ENCODE measurements around the gene RHBDL3.
"Not testable (repeated sequence)": the region's sequence is repeated elsewhere in the genome, so short reads cannot be mapped to it uniquely, and the experiment has no call there.

RHBDL3 gene

DNA sequence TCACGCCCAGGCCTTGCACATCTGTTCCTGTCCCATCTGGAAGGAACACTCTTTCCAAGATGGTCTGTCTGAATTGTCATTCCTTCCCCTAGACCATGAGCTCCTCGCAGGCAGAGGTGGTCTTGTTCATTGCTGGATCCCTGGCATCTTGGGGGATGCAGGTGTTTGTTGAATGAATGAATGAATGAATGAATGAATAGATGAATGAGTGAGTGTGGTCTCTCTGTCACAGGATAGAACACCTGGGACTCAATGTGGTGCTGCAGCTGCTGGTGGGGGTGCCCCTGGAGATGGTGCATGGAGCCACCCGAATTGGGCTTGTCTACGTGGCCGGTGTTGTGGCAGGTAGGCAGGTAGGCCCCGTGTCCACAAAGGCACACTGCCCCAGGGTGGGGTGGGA, 32.2 kb downstream of the RHBDL3 start:
- DNase-seq, result no peak

DNA sequence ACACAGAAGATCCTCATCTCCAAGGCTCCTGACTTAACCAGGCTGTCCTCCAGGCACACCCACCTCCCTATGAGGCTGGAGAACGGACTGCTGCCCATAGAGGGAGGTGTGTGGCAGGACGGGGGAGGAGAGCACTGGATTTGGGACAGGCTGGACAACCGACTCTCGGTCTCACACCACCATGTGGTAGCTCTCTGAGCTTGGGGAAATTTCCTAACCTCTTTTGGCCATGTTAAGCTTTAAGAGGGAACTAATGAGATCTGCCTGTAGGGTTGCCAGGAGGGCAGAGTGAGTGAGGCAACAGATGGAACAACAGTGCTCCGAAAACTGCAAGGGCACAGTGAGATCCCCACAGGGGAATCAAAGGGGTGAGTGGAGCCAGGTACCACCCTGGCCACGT, 32.7 kb downstream of the RHBDL3 start:
- DNase-seq, result no peak

- DNase-seq, result no peak
These were observed 33.3 kb downstream of the RHBDL3 start for GRCh38 chr17:32298721-32299579.

DNA sequence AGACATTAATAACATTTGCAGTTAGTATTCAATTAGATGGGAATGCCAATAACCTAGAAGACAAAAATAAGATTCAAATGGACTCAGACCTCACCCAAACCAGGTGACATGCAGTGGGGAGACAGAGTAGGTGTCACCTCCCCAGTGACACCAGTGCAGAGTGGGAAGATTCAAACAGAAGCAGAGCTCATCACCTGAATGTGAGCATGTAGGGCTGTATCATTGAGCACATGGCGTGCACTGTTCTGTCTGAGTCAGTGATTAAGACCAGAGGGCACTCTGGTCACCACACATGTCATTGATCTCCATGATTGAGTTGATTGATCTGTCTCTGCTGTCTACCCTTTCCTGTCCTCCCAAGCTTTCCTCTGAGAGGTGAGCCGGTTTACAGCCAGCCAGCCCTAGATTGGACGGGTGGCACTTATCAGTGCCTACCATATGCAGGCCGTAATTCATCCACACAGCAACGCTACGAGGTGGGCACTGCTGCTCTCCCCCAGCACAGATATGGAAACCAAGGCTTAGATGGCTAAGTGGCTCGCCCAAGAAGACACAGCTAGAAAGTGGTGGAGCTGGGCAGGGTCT, 34.0 kb downstream of the RHBDL3 start:
- DNase-seq, result no peak

DNA sequence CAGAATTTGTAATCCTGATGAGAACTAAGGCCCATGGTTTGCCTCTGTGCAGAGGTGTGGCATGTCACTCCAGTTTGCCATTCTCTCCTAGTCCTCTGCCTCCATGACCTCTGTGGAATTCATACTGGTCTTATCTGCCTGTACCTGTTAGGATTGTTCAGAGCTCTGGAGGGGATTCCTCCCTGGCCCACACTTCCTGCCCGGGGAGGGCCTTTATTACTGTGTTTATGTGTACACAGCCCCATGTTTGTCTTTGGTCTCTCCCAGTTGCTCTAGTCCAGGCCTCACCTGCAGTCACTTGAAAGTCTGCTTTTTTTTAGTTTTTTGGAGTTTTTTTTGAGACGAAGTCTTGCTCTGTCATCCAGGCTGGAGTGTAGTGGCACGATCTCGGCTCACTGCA, 36.4 kb downstream of the RHBDL3 start:
- DNase-seq, result no peak

GRCh38 chr17:32302860-32303649, 37.4 kb downstream of the RHBDL3 start:
- no peak for DNase-seq

- no peak for DNase-seq
These were observed 38.2 kb downstream of the RHBDL3 start for GRCh38 chr17:32303781-32304288.

GRCh38 chr17:32305049-32305448, 39.4 kb downstream of the RHBDL3 start:
- DNase-seq, result no peak

DNA sequence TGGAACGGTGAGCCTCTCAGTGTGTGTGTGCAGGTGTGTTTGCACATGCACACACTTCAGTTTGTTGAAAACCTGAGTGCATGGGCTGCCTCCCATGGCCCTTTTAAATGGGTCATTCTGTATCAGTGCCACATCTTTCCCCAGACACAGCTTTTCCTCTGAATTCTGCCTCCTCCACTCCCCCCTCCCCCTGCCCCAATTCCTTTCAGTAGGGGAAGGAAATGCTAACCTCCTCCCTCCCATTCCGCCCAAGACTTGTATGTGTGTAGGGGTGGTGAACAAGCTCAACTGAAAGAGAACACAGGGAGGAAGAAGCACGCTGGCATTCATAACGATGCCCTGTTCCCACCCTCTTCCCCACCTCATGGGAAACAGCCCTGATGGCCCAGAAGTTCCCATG, 42.0 kb downstream of the RHBDL3 start:
- DNase-seq, result no peak

- DNase-seq, result no peak
These were observed 45.5 kb downstream of the RHBDL3 start for GRCh38 chr17:32311028-32311536.

- no peak for DNase-seq
These were observed 49.0 kb downstream of the RHBDL3 start for GRCh38 chr17:32314636-32315035.

GRCh38 chr17:32315171-32315570, 49.5 kb downstream of the RHBDL3 start:
- no peak for DNase-seq

DNA sequence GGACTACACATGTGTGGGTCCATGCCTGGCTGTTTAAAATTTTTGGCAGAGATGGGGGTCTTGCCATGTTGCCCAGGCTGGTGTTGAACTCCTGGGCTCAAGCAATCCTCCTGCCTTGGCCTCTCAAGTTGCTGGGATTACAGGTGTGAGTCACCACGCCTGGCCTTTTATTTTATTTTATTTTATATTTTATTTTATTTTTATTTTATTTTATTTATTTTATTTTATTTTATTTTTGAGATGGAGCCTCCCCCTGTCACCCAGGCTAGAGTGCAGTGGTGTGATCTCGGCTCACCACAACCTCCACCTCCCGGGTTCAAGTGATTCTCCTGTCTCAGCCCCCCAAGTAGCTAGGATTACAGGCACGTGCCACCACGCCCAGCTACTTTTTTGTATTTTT, 51.0 kb downstream of the RHBDL3 start:
- not testable (repeated sequence) for DNase-seq

DNA sequence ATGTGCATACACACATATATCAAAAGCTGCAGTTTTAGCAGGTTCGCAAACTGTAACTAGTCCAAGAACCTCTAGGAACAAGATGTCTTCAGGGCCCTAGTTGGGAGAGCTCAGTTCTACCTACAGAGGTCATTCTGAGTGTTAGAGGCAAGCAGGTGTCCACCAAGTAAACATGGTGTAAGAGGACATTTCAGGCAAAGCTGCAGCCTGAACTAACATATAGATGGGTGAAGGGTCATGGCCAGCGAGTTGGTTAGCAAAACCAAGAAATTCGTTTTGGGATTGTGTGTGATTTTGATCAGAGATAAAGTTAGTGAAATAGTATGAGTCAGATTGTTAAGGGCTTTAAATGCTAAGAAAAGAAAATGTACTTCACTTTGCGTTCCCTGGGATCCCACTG, 51.7 kb downstream of the RHBDL3 start:
- no peak for DNase-seq

GRCh38 chr17:32318071-32318470, 52.4 kb downstream of the RHBDL3 start:
- no peak for DNase-seq

GRCh38 chr17:32319548-32319905, 53.9 kb downstream of the RHBDL3 start:
- peak; percentile 58 for DNase-seq

- not testable (repeated sequence) for DNase-seq
These were observed 54.4 kb downstream of the RHBDL3 start for GRCh38 chr17:32320080-32320479.

- DNase-seq, result no peak
These were observed 55.2 kb downstream of the RHBDL3 start for GRCh38 chr17:32320847-32321246.

GRCh38 chr17:32323046-32323445, 57.4 kb downstream of the RHBDL3 start:
- DNase-seq, result no peak

DNA sequence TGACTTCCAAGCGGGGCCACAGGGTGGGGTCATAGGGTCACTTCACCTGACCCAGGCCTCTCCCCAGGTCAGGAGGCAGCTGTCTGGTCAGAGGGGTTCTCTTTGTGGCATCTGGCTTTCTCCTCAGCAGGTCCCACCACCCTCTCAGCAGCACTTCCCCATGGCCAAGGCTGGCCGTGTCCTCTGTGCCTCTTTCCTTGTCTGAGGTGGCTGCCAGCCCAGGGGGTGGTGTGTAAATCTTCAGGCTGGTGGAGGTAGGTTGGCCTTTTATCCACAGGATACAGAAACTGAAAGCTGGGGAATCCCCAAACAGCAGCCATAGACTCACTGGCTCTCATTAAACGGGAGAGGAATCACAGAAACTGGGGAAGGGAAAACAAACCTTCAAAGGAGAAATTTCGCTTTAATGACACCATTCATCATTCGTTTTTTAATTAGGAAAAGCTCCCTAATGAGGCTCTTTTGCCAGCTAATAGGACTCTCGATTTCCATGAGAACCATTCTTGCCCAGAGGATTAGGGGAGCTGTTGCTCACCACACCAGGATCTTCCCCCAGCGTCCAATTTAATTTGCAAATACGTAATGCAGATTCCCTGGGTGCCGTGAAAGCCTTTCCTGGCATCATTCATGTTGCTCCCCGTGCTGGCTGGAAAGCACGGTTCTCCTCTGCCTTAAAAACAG, 58.3 kb downstream of the RHBDL3 start:
- no peak for DNase-seq

GRCh38 chr17:32327911-32328310, 62.3 kb downstream of the RHBDL3 start:
- no peak for DNase-seq

GRCh38 chr17:32330147-32330546, 64.5 kb downstream of the RHBDL3 start:
- no peak for DNase-seq
